DND-41 (cell line): ENCODE measurements around the gene MCUR1.

ENCODE experiments used
- EZH2 ChIP-seq: IDR thresholded peaks from 3 replicates; pipeline ENCODE4 v1.6.1; 2012; ENCODE audit warnings: borderline replicate concordance, low read depth, mild to moderate bottlenecking, moderate library complexity, low read length, inconsistent platforms; ENCODE audit not compliant: severe bottlenecking
- TF ChIP-seq, protein P1 (sequence below): IDR thresholded peaks from 2 replicates; pipeline ENCODE4 v1.5.1; 2012; ENCODE audit warnings: borderline replicate concordance, low read length, moderate library complexity, mild to moderate bottlenecking; ENCODE audit not compliant: poor library complexity, severe bottlenecking; ENCODE audit errors: extremely low read depth

DNA sequence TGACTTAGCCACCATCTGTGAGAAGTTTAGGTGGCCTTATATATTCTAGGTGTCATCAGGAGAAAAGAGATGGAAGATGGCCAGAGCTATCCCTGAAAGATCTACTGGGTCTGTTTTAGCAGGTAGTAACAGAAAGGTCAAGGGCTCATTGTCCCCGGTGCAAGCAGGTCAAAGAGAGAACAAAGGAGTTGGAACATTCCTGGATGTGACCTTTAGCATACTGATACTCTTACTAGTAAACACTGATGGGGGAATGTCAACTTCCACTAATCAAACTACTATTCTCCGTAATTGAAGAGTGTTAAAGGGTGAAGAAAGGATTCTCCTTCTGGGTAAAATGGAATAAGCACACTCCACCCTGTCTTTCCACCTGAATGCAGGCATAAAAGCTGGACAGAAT, 4.0 kb upstream of the MCUR1 start:
- TF ChIP-seq, protein P1, sequence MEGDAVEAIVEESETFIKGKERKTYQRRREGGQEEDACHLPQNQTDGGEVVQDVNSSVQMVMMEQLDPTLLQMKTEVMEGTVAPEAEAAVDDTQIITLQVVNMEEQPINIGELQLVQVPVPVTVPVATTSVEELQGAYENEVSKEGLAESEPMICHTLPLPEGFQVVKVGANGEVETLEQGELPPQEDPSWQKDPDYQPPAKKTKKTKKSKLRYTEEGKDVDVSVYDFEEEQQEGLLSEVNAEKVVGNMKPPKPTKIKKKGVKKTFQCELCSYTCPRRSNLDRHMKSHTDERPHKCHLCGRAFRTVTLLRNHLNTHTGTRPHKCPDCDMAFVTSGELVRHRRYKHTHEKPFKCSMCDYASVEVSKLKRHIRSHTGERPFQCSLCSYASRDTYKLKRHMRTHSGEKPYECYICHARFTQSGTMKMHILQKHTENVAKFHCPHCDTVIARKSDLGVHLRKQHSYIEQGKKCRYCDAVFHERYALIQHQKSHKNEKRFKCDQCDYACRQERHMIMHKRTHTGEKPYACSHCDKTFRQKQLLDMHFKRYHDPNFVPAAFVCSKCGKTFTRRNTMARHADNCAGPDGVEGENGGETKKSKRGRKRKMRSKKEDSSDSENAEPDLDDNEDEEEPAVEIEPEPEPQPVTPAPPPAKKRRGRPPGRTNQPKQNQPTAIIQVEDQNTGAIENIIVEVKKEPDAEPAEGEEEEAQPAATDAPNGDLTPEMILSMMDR = no peak
- TF ChIP-seq EZH2 = no peak
